Skeletal muscle satellite cell (primary cell): Measurements from ENCODE around the gene LYZ.

ENCODE experiments used
- H3K27me3 ChIP-seq: 2 replicates; pipeline ENCODE4 v1.7.0; 2013; ENCODE audit warnings: low read length; ENCODE audit not compliant: control insufficient read depth, insufficient read depth
- H3K36me3 ChIP-seq: 2 replicates; pipeline ENCODE4 v1.7.0; 2013; ENCODE audit warnings: mild to moderate bottlenecking, control low read depth, low read length; ENCODE audit not compliant: insufficient read depth
- H3K4me1 ChIP-seq: 2 replicates; pipeline ENCODE4 v1.7.0; 2013; ENCODE audit warnings: low read length; ENCODE audit not compliant: control insufficient read depth, insufficient read depth
- H3K4me2 ChIP-seq: 2 replicates; pipeline ENCODE4 v1.7.0; 2013; ENCODE audit warnings: mild to moderate bottlenecking, low read length
- H3K4me3 ChIP-seq: 2 replicates; pipeline ENCODE4 v1.7.0; 2013; ENCODE audit warnings: low read length
- H3K9ac ChIP-seq: 2 replicates; pipeline ENCODE4 v1.7.0; 2013; ENCODE audit warnings: mild to moderate bottlenecking, low read depth, low read length, moderate library complexity
- H3K9me3 ChIP-seq: replicated peaks from 2 replicates; pipeline ENCODE4 v1.7.0; 2013; ENCODE audit warnings: mild to moderate bottlenecking, control low read depth, low read length

The LYZ gene

DNA sequence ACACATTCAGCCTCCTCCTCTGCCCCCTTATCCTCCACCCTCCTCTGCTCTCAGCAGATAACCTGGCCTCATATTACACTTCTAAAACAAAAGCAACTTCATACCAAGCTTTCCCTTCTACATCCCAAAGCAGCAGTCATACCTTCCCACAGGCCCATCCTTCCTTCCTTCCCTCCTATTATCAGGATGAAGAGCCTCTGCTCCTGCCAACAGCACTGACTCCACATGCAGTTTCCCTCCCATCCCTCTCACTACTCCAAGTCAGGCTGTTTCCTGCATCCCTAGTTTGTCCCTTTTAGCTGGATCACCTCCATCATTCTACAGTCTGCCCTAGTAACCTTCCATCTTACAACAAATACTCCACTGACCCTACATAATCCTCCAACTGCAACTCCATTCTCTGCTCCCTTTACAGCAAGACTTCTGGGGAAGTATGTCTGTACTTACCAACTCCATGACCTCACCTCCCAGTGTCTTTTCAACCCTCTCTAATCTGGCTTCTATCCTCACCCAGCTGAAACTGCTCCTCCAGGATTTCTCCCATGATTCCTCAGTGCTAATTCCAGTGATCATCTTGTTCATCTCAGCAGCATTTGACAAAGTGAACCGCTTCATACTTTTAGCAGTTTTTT, 6.5 kb downstream of the LYZ start:
- Histone ChIP-seq H3K36me3 (no peaks in the 10 kb centered on the region), H3K9ac (no peak overlapping the region), H3K4me3 (no peak overlapping the region), H3K4me1 (peaks cover 10% of the 10 kb centered on the region), H3K27me3 (peaks cover 11% of the 10 kb centered on the region), H3K9me3 (no peaks in the 10 kb centered on the region), H3K4me2 (no peak overlapping the region)

DNA sequence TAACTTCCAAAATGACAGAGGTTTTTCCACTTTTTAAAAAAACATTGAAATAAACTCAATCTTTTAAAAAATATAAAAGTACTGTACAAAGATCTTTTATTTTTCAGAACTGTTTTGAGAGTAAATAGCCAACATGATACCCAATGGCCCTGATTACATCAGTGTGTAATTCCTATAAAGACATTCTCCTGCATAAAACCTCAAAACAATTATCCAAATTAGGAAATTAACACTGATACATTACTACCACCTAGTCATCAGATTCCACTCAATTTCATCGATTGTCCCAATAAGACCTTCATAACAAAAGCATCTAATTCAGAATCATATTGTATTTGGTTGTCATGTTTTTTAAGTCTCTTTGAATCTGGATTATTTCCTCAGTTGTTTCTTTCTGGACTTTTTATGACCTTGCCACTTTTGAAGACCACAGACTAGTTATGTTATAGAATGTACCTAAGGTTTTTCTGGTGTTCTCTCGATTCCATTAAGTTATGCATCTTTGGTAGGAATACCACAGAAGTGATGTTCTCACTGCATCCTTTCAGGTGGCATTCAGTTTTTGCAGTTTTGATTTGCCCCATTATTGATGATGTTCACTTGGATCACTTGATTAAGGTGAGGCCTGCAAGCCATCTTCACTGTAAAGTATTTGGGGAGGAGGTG, 7.3 kb downstream of the LYZ start:
- no peak overlapping the region for H3K4me2 ChIP-seq
- H3K9me3 ChIP-seq = no peaks in the 10 kb centered on the region
- no peak overlapping the region for H3K4me3 ChIP-seq
- peaks cover 5% of the 10 kb centered on the region for H3K27me3 ChIP-seq
- no peak overlapping the region for H3K9ac ChIP-seq
- H3K36me3 ChIP-seq = no peaks in the 10 kb centered on the region
- H3K4me1 ChIP-seq = peaks cover 13% of the 10 kb centered on the region

DNA sequence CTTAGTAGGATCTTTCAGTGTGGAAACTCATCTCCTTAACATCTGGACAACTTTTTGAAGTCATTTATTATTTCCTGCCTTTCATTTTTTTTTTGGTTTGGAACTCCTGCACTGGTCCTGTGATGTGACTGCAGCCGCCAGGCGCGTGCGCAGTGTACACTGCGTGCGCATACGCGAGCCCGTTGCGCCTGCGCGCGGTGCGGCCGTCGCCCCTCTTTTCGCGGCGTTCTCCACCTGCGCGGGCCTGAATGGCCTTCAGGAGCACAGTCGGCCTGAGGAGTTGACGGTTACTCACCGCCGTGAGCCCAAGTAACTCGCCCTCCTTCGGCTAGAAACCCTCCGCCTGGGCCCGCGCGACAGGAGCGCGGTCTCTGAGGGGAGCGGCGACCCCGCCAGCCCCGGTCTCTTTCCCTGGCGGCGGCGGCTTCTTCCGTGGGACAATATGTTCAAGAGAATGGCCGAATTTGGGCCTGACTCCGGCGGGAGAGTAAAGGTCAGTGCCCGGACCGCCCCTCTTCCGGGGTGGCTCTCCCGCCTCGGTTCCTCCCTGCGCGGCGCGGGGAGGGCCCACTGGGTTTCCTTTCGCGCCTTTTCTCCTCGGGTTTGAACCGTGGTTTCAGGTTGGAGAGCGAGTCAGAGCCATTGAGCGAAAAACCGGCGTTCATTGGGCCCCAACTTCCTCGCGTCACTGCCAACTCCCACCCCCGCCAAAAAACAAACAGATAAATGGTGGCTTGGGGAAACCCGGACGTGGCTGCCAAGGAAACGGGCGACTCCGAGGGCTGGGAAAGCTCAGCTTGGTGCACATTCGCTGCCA, 11.6 kb downstream of the LYZ start, which contains the start of gene YEATS4:
Gene YEATS4, plus strand, starts transcription at position 213 of the 817 bp plus-strand sequence. Its CDS starts 230 bp downstream, at position 443.
- H3K9ac ChIP-seq = peak within 1 kb of the TSS; percentile 94
- H3K4me3 ChIP-seq = peak within 1 kb of the TSS; percentile 87
- no peaks in the 10 kb centered on the region for H3K27me3 ChIP-seq
- H3K4me1 ChIP-seq = peaks cover 14% of the 10 kb centered on the region
- H3K4me2 ChIP-seq = peak within 1 kb of the TSS; percentile 87
- no peaks in the 10 kb centered on the region for H3K36me3 ChIP-seq
- no peaks in the 10 kb centered on the region for H3K9me3 ChIP-seq

DNA sequence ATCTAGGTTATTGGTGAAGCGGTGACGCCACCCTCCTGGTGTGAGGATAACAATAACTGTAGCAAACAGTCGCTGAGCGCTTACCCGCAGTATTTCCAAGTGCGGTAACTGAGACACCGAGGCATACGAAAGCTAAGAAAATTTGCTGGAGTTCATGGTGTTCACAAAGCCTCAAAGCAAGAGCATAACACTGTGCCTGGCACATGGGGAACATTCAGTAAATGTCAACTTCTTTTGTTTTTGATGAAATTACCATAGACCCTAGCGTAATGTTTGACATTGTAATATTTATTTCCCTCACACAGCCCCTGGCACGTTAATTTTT, 12.1 kb downstream of the LYZ start:
- H3K4me1 ChIP-seq = peaks cover 14% of the 10 kb centered on the region
- H3K4me3 ChIP-seq = peak overlapping the region; percentile 87
- peak overlapping the region; percentile 87 for H3K4me2 ChIP-seq
- H3K27me3 ChIP-seq = no peaks in the 10 kb centered on the region
- H3K9ac ChIP-seq = peak overlapping the region; percentile 94
- H3K36me3 ChIP-seq = no peaks in the 10 kb centered on the region
- H3K9me3 ChIP-seq = no peaks in the 10 kb centered on the region

DNA sequence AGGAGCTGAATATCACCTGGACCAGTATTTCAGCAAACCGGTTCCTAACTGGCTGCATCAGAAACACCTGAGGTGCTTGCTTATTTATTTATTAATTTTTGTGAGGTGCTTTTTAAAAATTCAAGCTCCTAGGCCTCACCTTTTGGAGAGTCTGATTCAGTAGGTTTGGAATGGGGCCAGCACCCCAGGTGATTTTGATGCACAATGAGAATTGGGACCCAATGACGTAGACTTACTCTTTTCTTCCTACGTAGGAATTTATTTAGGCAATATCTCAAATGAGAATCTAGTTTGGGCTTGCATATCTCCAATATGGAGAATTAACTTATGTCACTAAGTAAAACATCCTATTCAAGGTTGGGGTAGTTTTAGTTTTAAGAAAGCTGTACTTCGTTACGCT, 18.6 kb downstream of the LYZ start:
- Histone ChIP-seq H3K9me3 (no peaks in the 10 kb centered on the region), H3K4me2 (no peak overlapping the region), H3K4me3 (no peak overlapping the region), H3K36me3 (peaks cover 21% of the 10 kb centered on the region), H3K4me1 (no peaks in the 10 kb centered on the region), H3K27me3 (no peaks in the 10 kb centered on the region), H3K9ac (no peak overlapping the region)

DNA sequence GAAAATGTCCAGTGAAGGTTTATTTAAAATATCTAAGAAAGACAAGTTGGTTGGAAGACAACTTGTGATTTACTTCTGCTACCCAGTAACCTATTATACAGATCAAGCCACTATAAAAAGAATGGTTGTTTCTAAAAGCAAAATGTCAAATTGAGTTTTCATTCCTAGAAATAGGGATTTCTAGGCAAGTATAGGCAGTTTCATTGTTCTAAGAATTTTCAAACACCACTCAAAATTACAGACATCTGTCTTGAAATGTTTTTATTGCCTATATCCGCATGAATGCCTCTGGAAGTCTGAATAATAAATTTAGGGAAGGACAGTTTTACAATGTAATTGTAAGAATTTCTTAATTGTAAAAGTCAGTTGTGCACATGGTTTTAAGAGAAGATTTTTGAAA, 20.0 kb downstream of the LYZ start:
- Histone ChIP-seq H3K4me3 (no peak overlapping the region), H3K9ac (no peak overlapping the region), H3K9me3 (no peaks in the 10 kb centered on the region), H3K27me3 (no peaks in the 10 kb centered on the region), H3K4me1 (no peaks in the 10 kb centered on the region), H3K4me2 (no peak overlapping the region), H3K36me3 (peaks cover 24% of the 10 kb centered on the region)

DNA sequence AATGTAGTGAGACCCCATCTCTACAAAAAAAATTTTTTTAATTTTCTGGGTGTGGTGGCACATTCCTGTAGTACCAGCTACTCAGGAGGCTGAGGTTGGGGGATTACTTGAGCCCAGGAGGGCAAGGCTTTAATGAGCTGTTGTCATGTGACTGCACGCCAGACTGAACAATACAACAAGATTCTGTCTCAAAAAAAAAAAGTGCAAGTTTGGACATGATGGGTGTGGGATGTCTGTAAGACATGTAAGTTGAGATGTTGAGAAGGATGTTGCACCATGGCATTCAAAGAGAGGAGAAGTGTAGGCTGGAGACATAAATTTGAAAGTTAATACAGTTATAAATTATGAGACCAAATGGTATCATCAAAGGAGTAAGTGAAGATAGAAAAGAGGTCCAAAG, 34.9 kb downstream of the LYZ start:
- no peak overlapping the region for H3K4me3 ChIP-seq
- no peak overlapping the region for H3K9ac ChIP-seq
- H3K9me3 ChIP-seq = no peaks in the 10 kb centered on the region
- H3K36me3 ChIP-seq = no peaks in the 10 kb centered on the region
- H3K4me2 ChIP-seq = no peak overlapping the region
- H3K27me3 ChIP-seq = no peaks in the 10 kb centered on the region
- no peaks in the 10 kb centered on the region for H3K4me1 ChIP-seq

DNA sequence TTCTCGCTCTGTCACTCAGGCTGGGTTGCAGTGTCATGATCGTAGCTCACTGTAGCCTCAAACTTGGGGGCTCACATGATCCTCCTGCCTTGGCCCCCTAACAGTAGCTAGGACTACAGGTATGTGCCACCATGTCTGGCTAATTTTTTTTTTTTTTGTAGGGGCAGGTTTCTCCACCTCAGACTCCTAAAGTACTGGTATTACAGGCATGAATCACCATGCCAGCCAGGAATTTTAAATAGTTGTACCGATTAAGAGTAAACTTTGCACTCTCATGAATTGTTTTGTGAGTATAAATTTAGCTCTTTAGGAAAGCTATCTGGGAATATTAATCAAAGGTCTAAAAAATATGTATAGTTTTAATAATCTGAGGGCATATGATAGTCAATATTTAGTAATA, 36.9 kb downstream of the LYZ start:
- Histone ChIP-seq H3K9me3 (no peaks in the 10 kb centered on the region), H3K27me3 (no peaks in the 10 kb centered on the region), H3K4me3 (no peak overlapping the region), H3K36me3 (no peaks in the 10 kb centered on the region), H3K9ac (no peak overlapping the region), H3K4me1 (peaks cover 7% of the 10 kb centered on the region), H3K4me2 (no peak overlapping the region)

DNA sequence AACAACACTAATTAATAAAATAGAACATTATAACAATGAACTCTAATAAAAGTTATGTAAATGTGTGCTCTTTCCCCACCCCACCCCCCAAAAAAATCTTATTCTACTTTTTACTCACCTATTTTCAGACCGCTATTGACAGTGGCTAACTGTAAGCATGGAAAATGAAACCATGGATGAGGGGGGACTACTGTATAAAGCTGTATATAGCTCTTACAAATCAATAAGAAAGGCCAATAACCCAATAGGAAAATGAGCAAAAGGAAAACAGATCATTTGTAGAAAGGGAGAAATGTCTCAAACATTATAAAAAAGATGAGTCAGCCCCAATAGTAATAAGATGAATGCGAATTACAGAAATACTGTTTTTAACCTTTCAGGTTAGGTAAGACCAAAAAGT, 38.7 kb downstream of the LYZ start:
- no peak overlapping the region for H3K4me3 ChIP-seq
- H3K36me3 ChIP-seq = peaks cover 8% of the 10 kb centered on the region
- H3K4me1 ChIP-seq = peaks cover 10% of the 10 kb centered on the region
- no peaks in the 10 kb centered on the region for H3K27me3 ChIP-seq
- H3K9me3 ChIP-seq = no peaks in the 10 kb centered on the region
- no peak overlapping the region for H3K9ac ChIP-seq
- no peak overlapping the region for H3K4me2 ChIP-seq

DNA sequence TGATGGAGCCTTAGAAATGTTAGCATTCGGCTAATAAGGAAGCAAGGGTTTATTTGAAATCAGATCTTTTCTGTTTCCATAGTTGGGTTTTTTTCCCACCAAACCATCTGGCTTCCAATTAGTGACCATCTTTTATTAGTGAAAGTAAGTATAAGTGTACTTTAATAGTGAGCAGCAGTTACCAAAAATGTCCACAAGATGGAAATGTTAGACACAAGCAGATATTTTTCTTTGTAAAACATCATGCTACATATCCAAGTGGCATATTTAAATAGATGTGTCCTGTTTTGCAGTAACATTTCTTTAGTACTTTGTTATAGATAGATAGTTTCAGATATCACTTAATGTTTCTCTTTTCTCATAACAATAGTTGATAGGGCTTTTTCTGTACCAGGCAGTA, 40.2 kb downstream of the LYZ start:
- Histone ChIP-seq H3K36me3 (peaks cover 9% of the 10 kb centered on the region), H3K4me2 (no peak overlapping the region), H3K4me3 (no peak overlapping the region), H3K9me3 (no peaks in the 10 kb centered on the region), H3K27me3 (no peaks in the 10 kb centered on the region), H3K9ac (no peak overlapping the region), H3K4me1 (peaks cover 19% of the 10 kb centered on the region)

DNA sequence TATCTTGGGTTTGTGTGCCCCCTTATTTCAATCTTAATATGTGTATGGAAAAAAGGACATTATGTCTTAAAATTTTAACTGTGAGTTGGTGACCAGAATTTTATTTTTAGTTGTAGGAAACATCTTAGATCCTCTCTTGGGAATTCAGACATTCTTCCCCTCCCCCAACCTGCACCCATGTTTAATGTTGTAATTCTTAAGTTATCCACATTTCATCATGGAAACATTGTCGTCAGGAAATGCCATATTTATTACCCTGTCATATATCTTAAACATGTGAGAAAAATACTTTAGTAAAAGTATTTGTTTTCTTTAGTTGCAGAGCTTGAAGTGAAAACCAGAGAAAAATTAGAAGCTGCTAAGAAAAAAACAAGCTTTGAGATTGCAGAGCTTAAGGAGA, 41.6 kb downstream of the LYZ start:
- H3K4me1 ChIP-seq = peaks cover 19% of the 10 kb centered on the region
- H3K4me3 ChIP-seq = no peak overlapping the region
- no peak overlapping the region for H3K4me2 ChIP-seq
- peak overlapping the region; percentile 31 for H3K9ac ChIP-seq
- peaks cover 9% of the 10 kb centered on the region for H3K36me3 ChIP-seq
- no peaks in the 10 kb centered on the region for H3K9me3 ChIP-seq
- no peaks in the 10 kb centered on the region for H3K27me3 ChIP-seq
